ENCODE results near the gene SYTL3. TPM values are rescaled to one million over a fixed set of nuclear protein-coding genes. Genes with fewer than 3 reads are reported as not detected.

The SYTL3 gene
- total RNA-seq, 2 donors from 2014 or later, result 0.58 to 0.79 TPM

GRCh38 chr6:158634695-158635426 lies 15.0 kb upstream of the SYTL3 start:
- no peak overlapping the region for H3K4me3 Mint-ChIP-seq
- no peak overlapping the region for H3K27ac Mint-ChIP-seq
- no peaks in the 10 kb centered on the region for H3K27me3 Mint-ChIP-seq (ENCODE audit: insufficient read depth)
- H3K36me3 ChIP-seq (ENCODE audit: control insufficient read depth, insufficient read depth, low read length), result peaks cover 61% of the 10 kb centered on the region
- H3K9ac ChIP-seq (ENCODE audit: extremely low read depth, low read length, poor library complexity, severe bottlenecking), result no peak overlapping the region
- no peaks in the 10 kb centered on the region for H3K27me3 ChIP-seq (ENCODE audit: control insufficient read depth, insufficient read depth, low read length, poor library complexity, severe bottlenecking)
- peaks cover 56% of the 10 kb centered on the region for H3K36me3 Mint-ChIP-seq (ENCODE audit: low read depth)
- no peak overlapping the region for H3K27ac ChIP-seq (ENCODE audit: low read depth, low read length)
- no peaks in the 10 kb centered on the region for H3K9me3 Mint-ChIP-seq
- H3K9me3 ChIP-seq (ENCODE audit: control insufficient read depth, low read length), result no peaks in the 10 kb centered on the region
- DNase-seq, result no peak
- H3K4me3 ChIP-seq (ENCODE audit: low read length), result no peak overlapping the region
- TF ChIP-seq, protein P1, sequence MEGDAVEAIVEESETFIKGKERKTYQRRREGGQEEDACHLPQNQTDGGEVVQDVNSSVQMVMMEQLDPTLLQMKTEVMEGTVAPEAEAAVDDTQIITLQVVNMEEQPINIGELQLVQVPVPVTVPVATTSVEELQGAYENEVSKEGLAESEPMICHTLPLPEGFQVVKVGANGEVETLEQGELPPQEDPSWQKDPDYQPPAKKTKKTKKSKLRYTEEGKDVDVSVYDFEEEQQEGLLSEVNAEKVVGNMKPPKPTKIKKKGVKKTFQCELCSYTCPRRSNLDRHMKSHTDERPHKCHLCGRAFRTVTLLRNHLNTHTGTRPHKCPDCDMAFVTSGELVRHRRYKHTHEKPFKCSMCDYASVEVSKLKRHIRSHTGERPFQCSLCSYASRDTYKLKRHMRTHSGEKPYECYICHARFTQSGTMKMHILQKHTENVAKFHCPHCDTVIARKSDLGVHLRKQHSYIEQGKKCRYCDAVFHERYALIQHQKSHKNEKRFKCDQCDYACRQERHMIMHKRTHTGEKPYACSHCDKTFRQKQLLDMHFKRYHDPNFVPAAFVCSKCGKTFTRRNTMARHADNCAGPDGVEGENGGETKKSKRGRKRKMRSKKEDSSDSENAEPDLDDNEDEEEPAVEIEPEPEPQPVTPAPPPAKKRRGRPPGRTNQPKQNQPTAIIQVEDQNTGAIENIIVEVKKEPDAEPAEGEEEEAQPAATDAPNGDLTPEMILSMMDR (conservative IDR thresholded peaks at IDR 0.05), result no peak
- H3K4me1 Mint-ChIP-seq, result peaks cover 18% of the 10 kb centered on the region
- peaks cover 4% of the 10 kb centered on the region for H3K4me1 ChIP-seq (ENCODE audit: control insufficient read depth, insufficient read depth, low read length)
- whole genome bisulfite sequencing, 2 experiments (ENCODE audit: insufficient coverage in 1 of 2, insufficient read length in 1 of 2), result 94 to 100% methylated on average over 2 to 5 of the region's 6 CpGs

GRCh38 chr6:158635427-158636073 lies 14.3 kb upstream of the SYTL3 start:
- 88 to 100% methylated on average over 1 to 6 of the region's 7 CpGs for WGBS, 2 experiments (ENCODE audit: insufficient coverage in 1 of 2, insufficient read length in 1 of 2)
- TF ChIP-seq, protein P1 (conservative IDR thresholded peaks at IDR 0.05), result no peak
- Mint-ChIP-seq H3K36me3 (ENCODE audit: low read depth) (peaks cover 54% of the 10 kb centered on the region), H3K9me3 (no peaks in the 10 kb centered on the region), H3K27me3 (ENCODE audit: insufficient read depth) (no peaks in the 10 kb centered on the region), H3K4me1 (peaks cover 23% of the 10 kb centered on the region), H3K4me3 (no peak overlapping the region), H3K27ac (peak overlapping the region; percentile 57)
- H3K36me3 ChIP-seq (ENCODE audit: control insufficient read depth, insufficient read depth, low read length), result peaks cover 64% of the 10 kb centered on the region
- no peak for DNase-seq
- H3K9me3 ChIP-seq (ENCODE audit: control insufficient read depth, low read length), result no peaks in the 10 kb centered on the region
- no peak overlapping the region for H3K9ac ChIP-seq (ENCODE audit: extremely low read depth, low read length, poor library complexity, severe bottlenecking)
- no peaks in the 10 kb centered on the region for H3K27me3 ChIP-seq (ENCODE audit: control insufficient read depth, insufficient read depth, low read length, poor library complexity, severe bottlenecking)
- H3K4me3 ChIP-seq (ENCODE audit: low read length), result no peak overlapping the region
- no peak overlapping the region for H3K27ac ChIP-seq (ENCODE audit: low read depth, low read length)
- peaks cover 4% of the 10 kb centered on the region for H3K4me1 ChIP-seq (ENCODE audit: control insufficient read depth, insufficient read depth, low read length)

- no peak overlapping the region for H3K4me3 Mint-ChIP-seq
- DNase-seq, result no peak
- H3K27ac Mint-ChIP-seq, result no peak overlapping the region
- 89 to 100% methylated on average over 3 to 8 of the region's 8 CpGs for WGBS, 2 experiments (ENCODE audit: insufficient coverage in 1 of 2, insufficient read length in 1 of 2)
- no peaks in the 10 kb centered on the region for H3K9me3 ChIP-seq (ENCODE audit: control insufficient read depth, low read length)
- no peaks in the 10 kb centered on the region for H3K9me3 Mint-ChIP-seq
- no peak overlapping the region for H3K9ac ChIP-seq (ENCODE audit: extremely low read depth, low read length, poor library complexity, severe bottlenecking)
- TF ChIP-seq, protein P1 (conservative IDR thresholded peaks at IDR 0.05), result no peak
- H3K4me1 Mint-ChIP-seq, result peaks cover 29% of the 10 kb centered on the region
- H3K36me3 Mint-ChIP-seq (ENCODE audit: low read depth), result peaks cover 45% of the 10 kb centered on the region
- no peak overlapping the region for H3K27ac ChIP-seq (ENCODE audit: low read depth, low read length)
- H3K36me3 ChIP-seq (ENCODE audit: control insufficient read depth, insufficient read depth, low read length), result peaks cover 62% of the 10 kb centered on the region
- H3K4me3 ChIP-seq (ENCODE audit: low read length), result no peak overlapping the region
- H3K27me3 ChIP-seq (ENCODE audit: control insufficient read depth, insufficient read depth, low read length, poor library complexity, severe bottlenecking), result no peaks in the 10 kb centered on the region
- no peaks in the 10 kb centered on the region for H3K27me3 Mint-ChIP-seq (ENCODE audit: insufficient read depth)
- peaks cover 4% of the 10 kb centered on the region for H3K4me1 ChIP-seq (ENCODE audit: control insufficient read depth, insufficient read depth, low read length)
Observed at GRCh38 chr6:158636778-158637177, 13.1 kb upstream of the SYTL3 start.

Data from endodermal cell (in vitro differentiated cells).